ENCODE results near the gene ENAH.
"Not testable (repeated sequence)": the region's sequence is repeated elsewhere in the genome, so short reads cannot be mapped to it uniquely, and the experiment has no call there.

DNA sequence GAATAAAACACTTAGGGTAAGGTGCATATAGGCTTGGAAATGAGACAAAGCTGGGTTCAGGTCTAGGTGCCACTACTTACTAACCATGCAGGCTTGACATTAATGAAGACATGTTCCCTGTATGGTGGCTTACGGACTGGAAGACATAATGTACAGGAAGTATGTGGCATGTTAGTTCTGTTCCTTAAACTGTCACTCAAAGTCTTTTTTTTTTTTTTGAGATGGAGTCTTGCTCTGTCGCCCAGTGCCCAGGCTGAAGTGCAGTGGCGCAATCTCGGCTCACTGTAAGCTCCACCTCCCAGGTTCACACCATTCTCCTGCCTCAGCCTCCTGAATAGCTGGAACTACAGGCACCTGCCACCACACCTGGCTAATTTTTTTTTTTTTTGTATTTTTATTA, 20.1 kb downstream of the ENAH start:
- TF ChIP-seq EZH2 (IDR thresholded peaks at IDR 0.05); POLR2AphosphoS5 (IDR thresholded peaks at IDR 0.05; ENCODE audit: borderline replicate concordance, low read depth, low read length); FOXP2 (optimal IDR thresholded peaks at IDR 0.05; ENCODE audit: control extremely low read depth, extremely low read length, insufficient read depth): not testable (repeated sequence)

Measured in SK-N-MC (cell line).